Measurements from ENCODE around the gene SPIRE1. TPM values are rescaled to one million over a fixed set of nuclear protein-coding genes. Genes with fewer than 3 reads are reported as not detected.

The SPIRE1 gene
- total RNA-seq, 1 experiment from 2014 or later: 26.1 TPM

DNA sequence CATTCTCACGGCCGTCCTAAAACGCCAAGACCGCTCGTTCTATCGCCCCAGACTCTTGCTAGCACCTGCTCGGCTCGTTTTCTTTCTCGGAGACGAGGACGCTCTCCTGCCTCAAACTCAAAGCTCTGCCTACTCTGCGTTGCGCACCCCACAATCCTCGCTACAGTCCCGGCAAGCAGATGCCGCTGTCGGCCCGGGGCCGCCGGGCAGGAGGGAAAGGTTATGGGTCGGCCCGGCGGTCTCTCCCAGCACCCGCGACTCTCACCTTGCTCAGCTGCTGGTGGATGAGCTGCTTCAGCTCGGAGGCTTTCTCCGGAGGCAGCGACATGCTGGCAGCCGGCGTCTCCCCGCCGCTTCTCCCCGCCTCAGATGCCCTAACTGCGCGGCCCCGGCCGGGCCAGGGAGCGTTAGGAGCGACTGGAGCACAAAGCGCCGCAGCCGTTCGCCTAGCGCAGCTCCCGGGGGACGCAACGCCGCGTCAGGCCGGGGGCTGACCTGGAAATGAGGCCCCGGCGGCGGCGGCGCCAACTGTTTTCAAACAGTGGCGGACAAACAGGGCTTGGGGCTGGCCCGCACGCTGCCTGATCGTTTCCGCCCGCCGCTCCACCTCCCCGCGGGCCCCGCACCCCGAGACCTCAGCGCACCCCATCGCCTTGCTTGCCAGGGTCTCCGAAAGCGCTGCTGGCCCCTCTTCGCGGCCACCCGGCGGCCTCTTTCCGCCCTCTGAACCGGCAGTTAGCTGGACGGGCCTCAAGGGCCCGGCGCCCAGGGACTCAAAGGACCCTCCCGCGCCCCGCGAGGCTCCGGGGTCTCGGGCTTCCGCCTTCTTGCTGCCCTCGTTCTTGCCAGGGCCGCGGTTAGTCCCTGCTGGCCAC is 44.6 kb upstream of the SPIRE1 start, which contains the start of the genes CEP76 and PSMG2:
Gene CEP76 (minus strand): TSS at position 503 of the 875 bp plus-strand sequence. CDS start 175 bp downstream, at position 328.
Gene PSMG2 (plus strand): TSS at position 822 of the 875 bp plus-strand sequence. CDS start 66 bp downstream, outside the sequence.
- TSS peak; percentile 58 for BruUV-seq (replicated peaks)
- intact Hi-C loops (cut with micrococcal nuclease; ENCODE audit: unreplicated experiment): loop anchor here (1.0 to 2.0 kb wide), 2 partner anchors 306 to 312 kb away; no protein-coding TSS in a partner anchor
- Histone ChIP-seq H2AFZ (peak within 1 kb of the TSS; percentile 96), H4K20me1 (ENCODE audit: insufficient read depth) (peaks cover 3% of the 10 kb centered on the region; the same call in 1 of the 2 replicates), H3K9me2 (ENCODE audit: insufficient read depth) (no peaks in the 10 kb centered on the region), H3K27ac (peak within 1 kb of the TSS; percentile 92), H3K4me1 (replicated peaks; ENCODE audit: insufficient read depth) (peaks cover 31% of the 10 kb centered on the region), H3K4me2 (peak within 1 kb of the TSS; percentile 84), H3K36me3 (ENCODE audit: low read depth) (peaks cover 17% of the 10 kb centered on the region), H3K4me3 (peak within 1 kb of the TSS; percentile 81), H3F3A (ENCODE audit: insufficient read depth, low read depth) (peaks cover 8% of the 10 kb centered on the region; the same call in 1 of the 2 replicates), H3K9me3 (ENCODE audit: insufficient read depth, low read depth) (no peaks in the 10 kb centered on the region), H3K27me3 (ENCODE audit: insufficient read depth, low read depth) (no peaks in the 10 kb centered on the region), H3K79me2 (ENCODE audit: low read depth) (peaks cover 77% of the 10 kb centered on the region)
- no peak for TF ChIP-seq EZH2 (IDR thresholded peaks at IDR 0.05; ENCODE audit: low read depth)
- TF ChIP-seq, protein P1, sequence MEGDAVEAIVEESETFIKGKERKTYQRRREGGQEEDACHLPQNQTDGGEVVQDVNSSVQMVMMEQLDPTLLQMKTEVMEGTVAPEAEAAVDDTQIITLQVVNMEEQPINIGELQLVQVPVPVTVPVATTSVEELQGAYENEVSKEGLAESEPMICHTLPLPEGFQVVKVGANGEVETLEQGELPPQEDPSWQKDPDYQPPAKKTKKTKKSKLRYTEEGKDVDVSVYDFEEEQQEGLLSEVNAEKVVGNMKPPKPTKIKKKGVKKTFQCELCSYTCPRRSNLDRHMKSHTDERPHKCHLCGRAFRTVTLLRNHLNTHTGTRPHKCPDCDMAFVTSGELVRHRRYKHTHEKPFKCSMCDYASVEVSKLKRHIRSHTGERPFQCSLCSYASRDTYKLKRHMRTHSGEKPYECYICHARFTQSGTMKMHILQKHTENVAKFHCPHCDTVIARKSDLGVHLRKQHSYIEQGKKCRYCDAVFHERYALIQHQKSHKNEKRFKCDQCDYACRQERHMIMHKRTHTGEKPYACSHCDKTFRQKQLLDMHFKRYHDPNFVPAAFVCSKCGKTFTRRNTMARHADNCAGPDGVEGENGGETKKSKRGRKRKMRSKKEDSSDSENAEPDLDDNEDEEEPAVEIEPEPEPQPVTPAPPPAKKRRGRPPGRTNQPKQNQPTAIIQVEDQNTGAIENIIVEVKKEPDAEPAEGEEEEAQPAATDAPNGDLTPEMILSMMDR (conservative IDR thresholded peaks at IDR 0.05): no peak
- ChIA-PET CTCF (no interaction called here), POLR2A (ENCODE audit: unreplicated experiment) (interaction anchor here (0.6 to 1.0 kb wide), 6 partner anchors 24 to 289 kb away, joined by 3 to 8 read pairs (median 4); partner anchors contain the start of genes CEP192 and PTPN2)
- DNase-seq: peak; percentile 61 to 90

DNA sequence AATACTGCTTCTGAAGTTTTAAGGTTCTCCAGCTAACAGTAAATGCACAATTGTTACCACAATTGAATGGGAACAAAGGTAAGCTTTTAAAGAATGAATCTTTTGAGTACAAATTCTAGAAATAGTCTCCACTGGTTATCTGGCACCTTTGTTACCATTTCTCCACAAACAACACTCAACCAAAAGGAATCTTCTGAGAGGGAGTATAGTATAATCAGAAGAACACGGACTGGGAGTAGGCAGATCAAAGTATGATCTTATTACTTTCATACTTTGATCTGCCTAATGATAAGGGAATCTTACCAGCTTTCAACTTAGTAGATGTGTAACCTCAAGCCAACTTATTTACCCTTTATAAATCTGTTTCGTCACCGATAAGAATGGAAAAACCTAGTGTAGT is 43.3 kb upstream of the SPIRE1 start:
- POLR2A ChIA-PET (ENCODE audit: unreplicated experiment): interaction anchor here (0.7 to 0.9 kb wide), 2 partner anchors 248 to 329 kb away, joined by 4 to 10 read pairs; no protein-coding TSS in a partner anchor
- CTCF ChIA-PET: interaction anchor here (0.8 kb wide), 1 partner anchor 459 kb away, joined by 3 read pairs; no protein-coding TSS in a partner anchor
- peaks cover 8% of the 10 kb centered on the region for H3F3A ChIP-seq (ENCODE audit: insufficient read depth, low read depth)
- H3K9me2 ChIP-seq (ENCODE audit: insufficient read depth): no peaks in the 10 kb centered on the region
- peak overlapping the region; percentile 92 for H3K27ac ChIP-seq
- H3K4me1 ChIP-seq (replicated peaks; ENCODE audit: insufficient read depth): peaks cover 31% of the 10 kb centered on the region
- peak overlapping the region; percentile 81 for H3K4me3 ChIP-seq
- TF ChIP-seq, protein P1 (conservative IDR thresholded peaks at IDR 0.05): no peak
- TF ChIP-seq EZH2 (IDR thresholded peaks at IDR 0.05; ENCODE audit: low read depth): no peak
- H4K20me1 ChIP-seq (ENCODE audit: insufficient read depth): peaks cover 3% of the 10 kb centered on the region; the same call in 1 of the 2 replicates
- intact Hi-C loops (cut with micrococcal nuclease; ENCODE audit: unreplicated experiment): no loop called here
- no TSS peak for BruUV-seq (replicated peaks)
- peak overlapping the region; percentile 84 for H3K4me2 ChIP-seq
- peak in 1 of 2 experiments; percentile 65 for DNase-seq
- H3K36me3 ChIP-seq (ENCODE audit: low read depth): peaks cover 12% of the 10 kb centered on the region
- H3K27me3 ChIP-seq (ENCODE audit: insufficient read depth, low read depth): no peaks in the 10 kb centered on the region
- H3K9me3 ChIP-seq (ENCODE audit: insufficient read depth, low read depth): no peaks in the 10 kb centered on the region
- peaks cover 75% of the 10 kb centered on the region for H3K79me2 ChIP-seq (ENCODE audit: low read depth)
- peak overlapping the region; percentile 96 for H2AFZ ChIP-seq

DNA sequence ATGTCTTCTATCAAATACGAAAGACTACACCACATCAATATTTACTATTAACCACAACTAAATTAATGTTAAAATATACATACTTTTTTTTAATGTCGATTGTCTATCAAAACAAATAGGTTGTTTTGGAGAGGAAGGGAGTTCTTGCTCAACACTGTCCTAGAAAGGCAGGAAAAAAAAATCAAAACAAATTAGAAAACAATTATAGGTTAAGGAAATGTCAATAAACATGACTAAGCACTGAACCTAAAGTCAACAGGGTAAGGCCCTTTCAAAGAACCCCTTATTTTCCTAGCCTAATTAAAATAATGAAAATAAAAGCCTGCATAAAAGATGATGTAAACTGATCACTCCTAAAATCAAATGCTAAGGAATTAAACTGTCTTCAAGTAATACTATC is 41.8 kb upstream of the SPIRE1 start:
- Histone ChIP-seq H2AFZ (no peak overlapping the region), H3K4me3 (no peak overlapping the region), H3K27ac (peak overlapping the region; percentile 31), H3K27me3 (ENCODE audit: insufficient read depth, low read depth) (no peaks in the 10 kb centered on the region), H4K20me1 (ENCODE audit: insufficient read depth) (peaks cover 3% of the 10 kb centered on the region; the same call in 1 of the 2 replicates), H3K9me3 (ENCODE audit: insufficient read depth, low read depth) (no peaks in the 10 kb centered on the region), H3K4me2 (peak overlapping the region; percentile 84), H3K4me1 (replicated peaks; ENCODE audit: insufficient read depth) (peaks cover 31% of the 10 kb centered on the region), H3K9me2 (ENCODE audit: insufficient read depth) (no peaks in the 10 kb centered on the region), H3K36me3 (ENCODE audit: low read depth) (peaks cover 12% of the 10 kb centered on the region), H3K79me2 (ENCODE audit: low read depth) (peaks cover 60% of the 10 kb centered on the region), H3F3A (ENCODE audit: insufficient read depth, low read depth) (peaks cover 13% of the 10 kb centered on the region)
- DNase-seq: peak in 1 of 2 experiments; percentile 50
- POLR2A ChIA-PET (ENCODE audit: unreplicated experiment): no interaction called here
- no TSS peak for BruUV-seq (replicated peaks)
- intact Hi-C loops (cut with micrococcal nuclease; ENCODE audit: unreplicated experiment): no loop called here
- TF ChIP-seq EZH2 (IDR thresholded peaks at IDR 0.05; ENCODE audit: low read depth): no peak
- TF ChIP-seq, protein P1 (conservative IDR thresholded peaks at IDR 0.05): no peak
- CTCF ChIA-PET: no interaction called here

All from PC-9 (cell line).